Nephron progenitor cell (in vitro differentiated cells): ENCODE measurements around the gene HEMK1.

Experiments used
- DNase-seq: peaks from one replicate; pipeline ENCODE4 v3.0.0; 2021
- H3K27ac Mint-ChIP-seq: 2 replicates; pipeline ENCODE4 v1.8.0; 2021; ENCODE audit warnings: mild to moderate bottlenecking, moderate library complexity, mixed read lengths
- H3K27me3 Mint-ChIP-seq: 2 replicates; pipeline ENCODE4 v1.8.0; 2021; ENCODE audit warnings: mild to moderate bottlenecking, low read depth, mixed read lengths; ENCODE audit not compliant: poor library complexity
- H3K36me3 Mint-ChIP-seq: 2 replicates; pipeline ENCODE4 v1.8.0; 2021; ENCODE audit warnings: low read depth, mixed read lengths
- H3K4me1 Mint-ChIP-seq: 2 replicates; pipeline ENCODE4 v1.8.0; 2021; ENCODE audit warnings: mixed read lengths
- H3K4me3 Mint-ChIP-seq: 2 replicates; pipeline ENCODE4 v1.8.0; 2021; ENCODE audit warnings: mild to moderate bottlenecking, moderate library complexity, mixed read lengths
- H3K9me3 Mint-ChIP-seq: 2 replicates; pipeline ENCODE4 v1.8.0; 2021; ENCODE audit warnings: mild to moderate bottlenecking, moderate library complexity, mixed read lengths
- CTCF ChIP-seq: fragments of 200-600 bp; sonication (generic); IDR thresholded peaks from 2 replicates; pipeline ENCODE4 v1.5.0; 2021; ENCODE audit warnings: antibody characterized with exemption

HEMK1 gene

DNA sequence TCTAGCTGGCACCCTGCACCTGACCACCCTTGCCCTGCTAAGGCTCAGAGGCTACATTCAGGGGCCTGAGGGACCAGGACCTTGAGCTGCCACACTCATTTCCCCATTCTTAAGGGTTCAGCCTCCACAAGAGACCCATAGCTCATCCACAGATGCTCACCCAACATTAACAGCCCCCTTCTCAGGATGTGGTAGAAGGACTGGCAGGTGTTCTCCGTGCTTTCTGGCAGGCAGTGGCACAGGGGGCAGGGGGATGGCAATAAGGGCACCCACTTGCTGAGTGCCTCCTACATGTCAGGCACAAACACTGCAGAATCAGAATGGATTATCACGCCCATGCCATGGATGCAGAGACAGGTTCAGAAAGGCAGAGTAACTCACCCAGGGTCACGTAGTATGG, 57.1 kb downstream of the HEMK1 start:
- no peak for DNase-seq
- no peak for TF ChIP-seq CTCF
- H3K27ac Mint-ChIP-seq: no peak overlapping the region
- no peak overlapping the region for H3K4me3 Mint-ChIP-seq
- H3K9me3 Mint-ChIP-seq: no peaks in the 10 kb centered on the region
- H3K36me3 Mint-ChIP-seq: no peaks in the 10 kb centered on the region
- H3K4me1 Mint-ChIP-seq: peaks cover 38% of the 10 kb centered on the region
- peaks cover 9% of the 10 kb centered on the region for H3K27me3 Mint-ChIP-seq

GRCh38 chr3:50627407-50628051, 58.2 kb downstream of the HEMK1 start:
- peak; percentile 14 for TF ChIP-seq CTCF
- Mint-ChIP-seq H3K4me1 (peaks cover 49% of the 10 kb centered on the region), H3K36me3 (no peaks in the 10 kb centered on the region), H3K27ac (no peak overlapping the region), H3K9me3 (no peaks in the 10 kb centered on the region), H3K27me3 (peaks cover 9% of the 10 kb centered on the region), H3K4me3 (no peak overlapping the region)
- no peak for DNase-seq

GRCh38 chr3:50628601-50629000, 59.3 kb downstream of the HEMK1 start:
- no peak for DNase-seq
- H3K27me3 Mint-ChIP-seq: peaks cover 9% of the 10 kb centered on the region
- H3K9me3 Mint-ChIP-seq: no peaks in the 10 kb centered on the region
- no peak for TF ChIP-seq CTCF
- no peaks in the 10 kb centered on the region for H3K36me3 Mint-ChIP-seq
- no peak overlapping the region for H3K4me3 Mint-ChIP-seq
- H3K27ac Mint-ChIP-seq: no peak overlapping the region
- peaks cover 54% of the 10 kb centered on the region for H3K4me1 Mint-ChIP-seq

GRCh38 chr3:50630394-50630793, 61.1 kb downstream of the HEMK1 start:
- no peak for DNase-seq
- Mint-ChIP-seq H3K36me3 (no peaks in the 10 kb centered on the region), H3K4me1 (peaks cover 46% of the 10 kb centered on the region), H3K27me3 (peaks cover 10% of the 10 kb centered on the region), H3K4me3 (no peak overlapping the region), H3K27ac (no peak overlapping the region), H3K9me3 (no peaks in the 10 kb centered on the region)
- no peak for TF ChIP-seq CTCF

- no peak for TF ChIP-seq CTCF
- DNase-seq: no peak
- peaks cover 10% of the 10 kb centered on the region for H3K27me3 Mint-ChIP-seq
- H3K4me3 Mint-ChIP-seq: no peak overlapping the region
- H3K4me1 Mint-ChIP-seq: peaks cover 41% of the 10 kb centered on the region
- H3K36me3 Mint-ChIP-seq: no peaks in the 10 kb centered on the region
- no peaks in the 10 kb centered on the region for H3K9me3 Mint-ChIP-seq
- peak overlapping the region; percentile 54 for H3K27ac Mint-ChIP-seq
Measured at GRCh38 chr3:50630877-50631276, 61.6 kb downstream of the HEMK1 start.

GRCh38 chr3:50632450-50632849, 63.1 kb downstream of the HEMK1 start:
- Mint-ChIP-seq H3K4me3 (no peak overlapping the region), H3K36me3 (no peaks in the 10 kb centered on the region), H3K9me3 (no peaks in the 10 kb centered on the region), H3K4me1 (peaks cover 51% of the 10 kb centered on the region), H3K27ac (no peak overlapping the region), H3K27me3 (peaks cover 10% of the 10 kb centered on the region)
- no peak for DNase-seq
- no peak for TF ChIP-seq CTCF
